ENCODE data around the gene UBE2G2. TPM values are rescaled to one million over a fixed set of nuclear protein-coding genes. Genes with fewer than 3 reads are reported as not detected.

Gene UBE2G2
- total and polyA plus RNA-seq, 3 donors from 2014 or later, result 38.9 to 82.8 (median 73.6) TPM

GRCh38 chr21:44765231-44766013, 36.2 kb downstream of the UBE2G2 start:
- H3K9me3 ChIP-seq, result no peaks in the 10 kb centered on the region
- H3K27me3 ChIP-seq, result no peaks in the 10 kb centered on the region
- intact Hi-C loops (cut with DNase I; ENCODE audit: low total_unique reads), result no loop called here
- H3K36me3 ChIP-seq (ENCODE audit: low read depth, missing control alignments), result no peaks in the 10 kb centered on the region
- DNase-seq, result no peak
- H3K4me1 ChIP-seq, result peaks cover 3% of the 10 kb centered on the region
- H3K4me3 ChIP-seq, result no peak overlapping the region
- H3K27ac ChIP-seq, result no peak overlapping the region
- 38 to 54% methylated on average over 9 to 12 of the region's 12 CpGs for WGBS, 2 donors
- TF ChIP-seq CTCF (IDR thresholded peaks at IDR 0.05), result no peak
- TF ChIP-seq POLR2A (IDR thresholded peaks at IDR 0.05), result no peak

- no peaks in the 10 kb centered on the region for H3K27me3 ChIP-seq
Observed at GRCh38 chr21:44764319-44765230, 37.0 kb downstream of the UBE2G2 start.

GRCh38 chr21:44763451-44764318, 37.9 kb downstream of the UBE2G2 start:
- intact Hi-C loops (cut with DNase I; ENCODE audit: low total_unique reads), result no loop called here
- H3K36me3 ChIP-seq (ENCODE audit: low read depth, missing control alignments), result no peaks in the 10 kb centered on the region
- no peak for DNase-seq
- no peak overlapping the region for H3K27ac ChIP-seq
- TF ChIP-seq CTCF (IDR thresholded peaks at IDR 0.05) (no peak), POLR2A (IDR thresholded peaks at IDR 0.05) (no peak)
- no peaks in the 10 kb centered on the region for H3K27me3 ChIP-seq
- H3K4me1 ChIP-seq, result peaks cover 3% of the 10 kb centered on the region
- no peaks in the 10 kb centered on the region for H3K9me3 ChIP-seq
- H3K4me3 ChIP-seq, result no peak overlapping the region
- WGBS, 2 donors, result 79 to 85% methylated on average over 3 to 16 of the region's 25 CpGs

More at GRCh38 chr21:44764319-44765230, 37.0 kb downstream of the UBE2G2 start:
- no peak overlapping the region for H3K27ac ChIP-seq
- no peaks in the 10 kb centered on the region for H3K36me3 ChIP-seq (ENCODE audit: low read depth, missing control alignments)
- DNase-seq, result no peak
- peaks cover 3% of the 10 kb centered on the region for H3K4me1 ChIP-seq
- intact Hi-C loops (cut with DNase I; ENCODE audit: low total_unique reads), result no loop called here
- 47 to 80% methylated on average over 6 to 22 of the region's 26 CpGs for WGBS, 2 donors
- TF ChIP-seq CTCF (IDR thresholded peaks at IDR 0.05), result no peak
- TF ChIP-seq POLR2A (IDR thresholded peaks at IDR 0.05), result no peak
- no peak overlapping the region for H3K4me3 ChIP-seq
- no peaks in the 10 kb centered on the region for H3K9me3 ChIP-seq

GRCh38 chr21:44763050-44763378, 38.6 kb downstream of the UBE2G2 start:
- no peak for TF ChIP-seq POLR2A (IDR thresholded peaks at IDR 0.05)
- H3K27me3 ChIP-seq, result no peaks in the 10 kb centered on the region
- intact Hi-C loops (cut with DNase I; ENCODE audit: low total_unique reads), result no loop called here
- H3K27ac ChIP-seq, result no peak overlapping the region
- 72 to 73% methylated on average over 2 to 8 of the region's 8 CpGs for WGBS, 2 donors
- H3K4me3 ChIP-seq, result no peak overlapping the region
- H3K9me3 ChIP-seq, result no peaks in the 10 kb centered on the region
- H3K4me1 ChIP-seq, result peaks cover 3% of the 10 kb centered on the region
- H3K36me3 ChIP-seq (ENCODE audit: low read depth, missing control alignments), result no peaks in the 10 kb centered on the region
- no peak for DNase-seq
